WI38 (cell line): ENCODE measurements around the gene DOCK10.

Experiments
- H3K4me3 ChIP-seq: 2 replicates; pipeline ENCODE4 v1.5.1; 2011; ENCODE audit warnings: low read depth, mild to moderate bottlenecking, control low read depth, low read length
- CTCF ChIP-seq: IDR thresholded peaks from 2 replicates; pipeline ENCODE4 v1.5.1; 2012; ENCODE audit warnings: low read depth, mild to moderate bottlenecking, control low read depth, low read length

Gene DOCK10

GRCh38 chr2:224753743-224754540 is 288.3 kb downstream of the DOCK10 start:
- no peak overlapping the region for H3K4me3 ChIP-seq
- no peak for TF ChIP-seq CTCF

GRCh38 chr2:224751996-224752698 is 290.1 kb downstream of the DOCK10 start:
- H3K4me3 ChIP-seq, result no peak overlapping the region
- TF ChIP-seq CTCF, result no peak

GRCh38 chr2:224749136-224749535 is 293.1 kb downstream of the DOCK10 start:
- no peak overlapping the region for H3K4me3 ChIP-seq
- TF ChIP-seq CTCF, result no peak

- no peak overlapping the region for H3K4me3 ChIP-seq
- no peak for TF ChIP-seq CTCF
These were observed 294.5 kb downstream of the DOCK10 start for GRCh38 chr2:224747765-224748164.

- TF ChIP-seq CTCF, result no peak
- no peak overlapping the region for H3K4me3 ChIP-seq
These were observed 306.0 kb downstream of the DOCK10 start for GRCh38 chr2:224736227-224736626.

- no peak for TF ChIP-seq CTCF
These were observed 307.3 kb downstream of the DOCK10 start for GRCh38 chr2:224734949-224735348.

GRCh38 chr2:224731665-224732064 is 310.6 kb downstream of the DOCK10 start:
- TF ChIP-seq CTCF, result no peak
- H3K4me3 ChIP-seq, result no peak overlapping the region

More at GRCh38 chr2:224734949-224735348, 307.3 kb downstream of the DOCK10 start:
- H3K4me3 ChIP-seq, result no peak overlapping the region
